K562 (cell line): ENCODE results near the gene DDX46. TPM values are rescaled to one million over a fixed set of nuclear protein-coding genes. Genes with fewer than 3 reads are reported as not detected.

Experiments used
- CREM ChIP-seq: IDR thresholded peaks from 2 replicates; pipeline ENCODE4 v1.6.1; 2014; ENCODE audit warnings: antibody characterized with exemption, low read depth
- ESRRB ChIP-seq: fragments of 250-450 bp; sonication (Bioruptor Pico); IDR thresholded peaks from 2 replicates; pipeline ENCODE4 v1.5.0; 2020; ENCODE audit warnings: mild to moderate bottlenecking, moderate library complexity, borderline replicate concordance
- FOXA3 ChIP-seq, 2 experiments: fragments of 450-650 bp in 1 of 2; sonication (generic) in 1 of 2; formaldehyde crosslinking; IDR thresholded peaks in 1 of 2; conservative IDR thresholded peaks in 1 of 2; 2 replicates each; pipeline versions ENCODE4 v1.4.0 to v1.8.0; 2020 to 2022; ENCODE audit warnings: mild to moderate bottlenecking in 2 of 2, missing genetic modification reagents in 1 of 2
- FOXM1 ChIP-seq, 2 experiments: fragments of 450-650 bp in 1 of 2; sonication (generic) in 1 of 2; formaldehyde crosslinking in 1 of 2; IDR thresholded peaks; 2 replicates each; pipeline versions ENCODE4 v1.6.1 to v1.9.0; 2017 to 2022; ENCODE audit warnings: low read depth in 2 of 2, mild to moderate bottlenecking in 2 of 2, missing genetic modification reagents in 1 of 2, moderate library complexity in 1 of 2
- FOXP1 ChIP-seq: sonication (generic); formaldehyde crosslinking; IDR thresholded peaks from 2 replicates; pipeline ENCODE4 v1.8.0; 2022; ENCODE audit warnings: mild to moderate bottlenecking, missing genetic modification reagents
- GTF2F1 ChIP-seq: IDR thresholded peaks from 2 replicates; pipeline ENCODE4 v1.6.1; 2011; ENCODE audit warnings: low read depth, low read length, improper control_type of control experiment
- JUND ChIP-seq, 2 experiments: IDR thresholded peaks; 2 replicates in 1 of 2; 3 replicates in 1 of 2; pipeline ENCODE4 v1.6.1; 2011; ENCODE audit warnings: borderline replicate concordance in 2 of 2, low read depth in 2 of 2, low read length in 2 of 2, improper control_type of control experiment in 1 of 2, missing biosample characterization in 1 of 2, missing genetic modification characterization in 1 of 2, missing genetic modification reagents in 1 of 2
- MED1 ChIP-seq: sonication (generic); formaldehyde crosslinking; IDR thresholded peaks from 2 replicates; pipeline ENCODE4 v1.8.1; 2023; ENCODE audit warnings: missing genetic modification reagents, borderline replicate concordance
- NONO ChIP-seq, 2 experiments: fragments of 200-400 bp in 1 of 2; fragments of 450-650 bp in 1 of 2; formaldehyde crosslinking in 1 of 2; IDR thresholded peaks; 2 replicates each; pipeline ENCODE4 v1.6.1; 2017; ENCODE audit warnings: low read depth in 2 of 2, mild to moderate bottlenecking in 2 of 2, moderate library complexity in 2 of 2, low read length in 1 of 2
- STAT5A ChIP-seq: IDR thresholded peaks from 2 replicates; pipeline ENCODE4 v1.6.1; 2012; ENCODE audit warnings: low read length, inconsistent platforms, borderline replicate concordance
- U2AF1 ChIP-seq: fragments of 200-400 bp; formaldehyde crosslinking; optimal IDR thresholded peaks from 2 replicates; pipeline ENCODE3; 2017; ENCODE audit warnings: mild to moderate bottlenecking, low read depth, low read length, moderate library complexity
- ZFP36 ChIP-seq: fragments of 150-350 bp; IDR thresholded peaks from 2 replicates; pipeline ENCODE4 v1.6.1; 2018; ENCODE audit warnings: low read length, low read depth; ENCODE audit not compliant: partially characterized antibody
- ZNF76 ChIP-seq: fragments of 250-450 bp; sonication (Bioruptor Pico); IDR thresholded peaks from 2 replicates; pipeline ENCODE4 v1.4.0; 2020; ENCODE audit warnings: mild to moderate bottlenecking, moderate library complexity, borderline replicate concordance
- ZNF780A ChIP-seq: fragments of 250-450 bp; sonication (Bioruptor Pico); IDR thresholded peaks from 2 replicates; pipeline ENCODE4 v1.5.0; 2021; ENCODE audit warnings: mild to moderate bottlenecking
- polyA plus RNA-seq, 8 experiments: library from polyadenylated mRNA; depleted of rRNA in 4 of 8; stranded (reverse) in 5 of 8; unstranded in 3 of 8; fragments of >200 nt; fragmentation: Nextera tagmentation in 2 of 8; fragmentation: Illumina TruSeq in 1 of 8; extraction: Ambion mirVana in 2 of 8; extraction: Trizol in 1 of 8; gene quantifications; 2 replicates each; pipeline versions ENCODE4 v1.2.1 to v1.2.3, GENCODE V29; 2011 to 2014; ENCODE audit warnings: inconsistent platforms in 1 of 8, missing spikeins in 1 of 8
- total RNA-seq, 7 experiments: library from RNA; depleted of rRNA in 6 of 7; stranded (reverse); fragments of >200 nt in 6 of 7; fragmentation: Illumina TruSeq in 2 of 7; extraction: Trizol in 2 of 7; gene quantifications; 2 replicates each; pipeline versions ENCODE4 v1.2.1 to v1.2.3, GENCODE V29; 2011 to 2021; ENCODE audit warnings: low replicate concordance in 1 of 7
- TF ChIP-seq, protein P1 (sequence below): sonication (generic); formaldehyde crosslinking; IDR thresholded peaks from 2 replicates; pipeline ENCODE4 v1.8.0; 2023; ENCODE audit warnings: missing genetic modification reagents, mild to moderate bottlenecking, borderline replicate concordance
- TF ChIP-seq, protein P2 (sequence below): IDR thresholded peaks from 2 replicates; pipeline ENCODE4 v1.6.1; 2014; ENCODE audit warnings: antibody characterized with exemption

DDX46 gene
- total and polyA plus RNA-seq, 9 of the 15 experiments (the other 6 are each of a cell fraction or from before 2014, with no cell fraction given) = 26.2 to 99.0 (median 76.4) TPM

GRCh38 chr5:134845852-134846640 is 87.5 kb downstream of the DDX46 start, which contains the start of gene C5orf24 (continued):
- peak; percentile 94 for TF ChIP-seq FOXP1 (CRISPR knock-in tag)
- no peak for TF ChIP-seq GTF2F1
- TF ChIP-seq ESRRB (CRISPR knock-in tag) = no peak
- TF ChIP-seq ZFP36 = no peak
- TF ChIP-seq, protein P1, sequence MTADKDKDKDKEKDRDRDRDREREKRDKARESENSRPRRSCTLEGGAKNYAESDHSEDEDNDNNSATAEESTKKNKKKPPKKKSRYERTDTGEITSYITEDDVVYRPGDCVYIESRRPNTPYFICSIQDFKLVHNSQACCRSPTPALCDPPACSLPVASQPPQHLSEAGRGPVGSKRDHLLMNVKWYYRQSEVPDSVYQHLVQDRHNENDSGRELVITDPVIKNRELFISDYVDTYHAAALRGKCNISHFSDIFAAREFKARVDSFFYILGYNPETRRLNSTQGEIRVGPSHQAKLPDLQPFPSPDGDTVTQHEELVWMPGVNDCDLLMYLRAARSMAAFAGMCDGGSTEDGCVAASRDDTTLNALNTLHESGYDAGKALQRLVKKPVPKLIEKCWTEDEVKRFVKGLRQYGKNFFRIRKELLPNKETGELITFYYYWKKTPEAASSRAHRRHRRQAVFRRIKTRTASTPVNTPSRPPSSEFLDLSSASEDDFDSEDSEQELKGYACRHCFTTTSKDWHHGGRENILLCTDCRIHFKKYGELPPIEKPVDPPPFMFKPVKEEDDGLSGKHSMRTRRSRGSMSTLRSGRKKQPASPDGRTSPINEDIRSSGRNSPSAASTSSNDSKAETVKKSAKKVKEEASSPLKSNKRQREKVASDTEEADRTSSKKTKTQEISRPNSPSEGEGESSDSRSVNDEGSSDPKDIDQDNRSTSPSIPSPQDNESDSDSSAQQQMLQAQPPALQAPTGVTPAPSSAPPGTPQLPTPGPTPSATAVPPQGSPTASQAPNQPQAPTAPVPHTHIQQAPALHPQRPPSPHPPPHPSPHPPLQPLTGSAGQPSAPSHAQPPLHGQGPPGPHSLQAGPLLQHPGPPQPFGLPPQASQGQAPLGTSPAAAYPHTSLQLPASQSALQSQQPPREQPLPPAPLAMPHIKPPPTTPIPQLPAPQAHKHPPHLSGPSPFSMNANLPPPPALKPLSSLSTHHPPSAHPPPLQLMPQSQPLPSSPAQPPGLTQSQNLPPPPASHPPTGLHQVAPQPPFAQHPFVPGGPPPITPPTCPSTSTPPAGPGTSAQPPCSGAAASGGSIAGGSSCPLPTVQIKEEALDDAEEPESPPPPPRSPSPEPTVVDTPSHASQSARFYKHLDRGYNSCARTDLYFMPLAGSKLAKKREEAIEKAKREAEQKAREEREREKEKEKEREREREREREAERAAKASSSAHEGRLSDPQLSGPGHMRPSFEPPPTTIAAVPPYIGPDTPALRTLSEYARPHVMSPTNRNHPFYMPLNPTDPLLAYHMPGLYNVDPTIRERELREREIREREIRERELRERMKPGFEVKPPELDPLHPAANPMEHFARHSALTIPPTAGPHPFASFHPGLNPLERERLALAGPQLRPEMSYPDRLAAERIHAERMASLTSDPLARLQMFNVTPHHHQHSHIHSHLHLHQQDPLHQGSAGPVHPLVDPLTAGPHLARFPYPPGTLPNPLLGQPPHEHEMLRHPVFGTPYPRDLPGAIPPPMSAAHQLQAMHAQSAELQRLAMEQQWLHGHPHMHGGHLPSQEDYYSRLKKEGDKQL (CRISPR knock-in tag) = no peak
- TF ChIP-seq ZNF780A (CRISPR knock-in tag) = no peak
- TF ChIP-seq, protein P2, sequence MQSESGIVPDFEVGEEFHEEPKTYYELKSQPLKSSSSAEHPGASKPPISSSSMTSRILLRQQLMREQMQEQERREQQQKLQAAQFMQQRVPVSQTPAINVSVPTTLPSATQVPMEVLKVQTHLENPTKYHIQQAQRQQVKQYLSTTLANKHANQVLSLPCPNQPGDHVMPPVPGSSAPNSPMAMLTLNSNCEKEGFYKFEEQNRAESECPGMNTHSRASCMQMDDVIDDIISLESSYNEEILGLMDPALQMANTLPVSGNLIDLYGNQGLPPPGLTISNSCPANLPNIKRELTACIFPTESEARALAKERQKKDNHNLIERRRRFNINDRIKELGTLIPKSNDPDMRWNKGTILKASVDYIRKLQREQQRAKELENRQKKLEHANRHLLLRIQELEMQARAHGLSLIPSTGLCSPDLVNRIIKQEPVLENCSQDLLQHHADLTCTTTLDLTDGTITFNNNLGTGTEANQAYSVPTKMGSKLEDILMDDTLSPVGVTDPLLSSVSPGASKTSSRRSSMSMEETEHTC = 0 out of 2 replicates have a peak, but pooled peaks have one; percentile 9
- peak; percentile 34 for TF ChIP-seq JUND (IDR thresholded peaks at IDR 0.05; ENCODE audit: borderline replicate concordance, low read depth, low read length)
- TF ChIP-seq JUND (tag; IDR thresholded peaks at IDR 0.05; ENCODE audit: borderline replicate concordance, low read depth, low read length) = no peak; the same call in 2 of the 3 replicates
- peak; percentile 98 for TF ChIP-seq U2AF1
- peak; percentile 78 for TF ChIP-seq CREM
- peak; percentile 93 to 99 for TF ChIP-seq NONO (IDR thresholded peaks at IDR 0.05; ENCODE audit: low read depth in 2 of 2, low read length in 1 of 2)
- TF ChIP-seq FOXM1 (IDR thresholded peaks at IDR 0.05; ENCODE audit: low read depth) = no peak
- TF ChIP-seq FOXM1 (CRISPR knock-in tag; IDR thresholded peaks at IDR 0.05; ENCODE audit: low read depth) = peak; percentile 96
- no peak for TF ChIP-seq ZNF76 (CRISPR knock-in tag)
- no peak for TF ChIP-seq STAT5A
- TF ChIP-seq MED1 (CRISPR knock-in tag) = no peak
- 0 out of 4 replicates have a peak, but pooled peaks of 1 of the 2 experiments have one; percentile 25 for TF ChIP-seq FOXA3 (CRISPR knock-in tag; conservative IDR thresholded peaks at IDR 0.05 in 1 of 2, IDR thresholded peaks at IDR 0.05 in 1 of 2)
